GM18517 (cell line): ENCODE results near the gene WNK2.

Experiments used
- ATAC-seq: cut with Tn5 transposase; IDR thresholded peaks from one replicate; pipeline ENCODE4 v1.9.1; 2021; ENCODE audit warnings: mild to moderate bottlenecking, moderate library complexity; ENCODE audit not compliant: unreplicated experiment

WNK2 gene

DNA sequence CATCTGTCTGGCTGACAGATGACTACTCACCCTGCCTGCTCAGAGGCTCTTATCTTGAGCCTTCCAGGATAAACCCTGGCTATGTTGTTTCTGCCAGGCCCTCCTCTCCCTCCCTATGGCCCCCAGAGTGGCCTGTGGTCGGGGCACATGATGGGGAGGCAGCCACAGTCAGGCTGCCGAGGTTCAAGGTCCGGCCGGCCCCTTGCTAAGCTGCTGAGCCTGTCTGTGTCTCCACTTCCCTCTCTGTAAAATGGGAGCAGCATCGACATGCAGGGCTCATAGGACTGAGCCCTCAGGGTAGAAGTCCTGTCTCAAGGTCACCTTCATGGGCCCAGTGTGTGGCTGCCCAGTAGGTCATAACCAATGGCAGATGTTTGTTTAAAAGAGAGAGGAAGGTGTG is 28.5 kb downstream of the WNK2 start:
- ATAC-seq: no peak

GRCh38 chr9:93216073-93216365 is 32.1 kb downstream of the WNK2 start:
- ATAC-seq: no peak

DNA sequence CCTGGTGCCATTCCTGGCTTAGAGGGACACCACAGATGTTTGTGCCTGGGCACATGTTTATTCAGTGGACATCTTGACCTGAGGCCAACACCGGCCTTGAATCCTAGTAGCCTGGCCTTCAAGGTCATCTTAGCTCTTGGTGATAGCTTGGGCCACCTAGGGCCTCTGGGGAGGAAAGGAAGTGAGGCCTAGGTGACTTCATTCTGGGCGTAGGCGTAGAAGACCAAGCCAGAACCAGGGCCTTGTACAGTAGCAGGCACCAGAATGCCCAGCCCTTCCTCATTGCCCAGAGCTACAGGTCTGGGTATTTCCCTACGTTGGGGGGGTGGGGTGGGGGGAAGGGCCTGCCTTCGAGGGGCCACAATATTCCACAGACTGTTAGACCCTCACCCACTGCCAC is 33.8 kb downstream of the WNK2 start:
- ATAC-seq: no peak

DNA sequence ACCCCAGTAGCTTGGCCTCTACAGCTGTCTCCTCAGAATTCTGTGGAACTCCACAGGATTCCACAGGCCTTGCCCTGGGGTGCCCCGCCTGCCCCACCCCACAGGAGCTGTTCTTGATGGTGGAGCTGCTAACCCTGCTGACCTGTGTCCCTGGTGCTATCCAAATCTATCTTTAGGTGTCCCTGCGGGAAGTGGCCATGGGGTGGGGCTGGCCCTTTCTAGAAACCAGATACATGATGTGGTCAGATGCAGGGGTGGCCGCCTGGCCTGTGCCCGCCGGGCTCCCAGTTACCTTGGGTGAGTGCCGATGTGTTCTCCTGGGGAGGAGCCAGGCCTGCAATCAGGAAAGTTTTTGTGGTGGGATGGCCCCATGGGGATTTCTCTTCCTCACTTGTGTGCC is 34.2 kb downstream of the WNK2 start:
- ATAC-seq: no peak

GRCh38 chr9:93218671-93219420 is 34.9 kb downstream of the WNK2 start:
- no peak for ATAC-seq

GRCh38 chr9:93219692-93220091 is 35.8 kb downstream of the WNK2 start:
- no peak for ATAC-seq

DNA sequence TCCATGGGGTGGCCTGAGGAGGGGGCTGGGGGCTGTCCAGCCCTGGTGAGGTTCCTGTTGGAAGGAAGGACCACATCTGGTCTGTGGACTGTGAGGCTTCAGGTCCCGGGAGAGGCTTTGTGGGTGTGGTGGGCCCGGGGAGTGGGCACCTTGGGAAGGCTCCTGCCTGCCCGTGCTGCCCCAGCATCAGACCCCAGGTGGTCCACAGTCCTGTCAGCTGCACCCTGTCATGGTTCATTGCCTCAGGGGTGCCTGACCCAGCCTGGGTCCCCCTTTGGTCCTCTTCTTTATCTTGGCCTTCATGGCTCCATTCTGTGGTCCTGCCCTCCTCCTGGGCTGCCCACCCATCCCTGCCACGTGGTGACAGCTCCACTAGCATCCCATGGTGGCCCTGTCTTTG is 36.7 kb downstream of the WNK2 start:
- no peak for ATAC-seq

GRCh38 chr9:93221044-93221443 is 37.1 kb downstream of the WNK2 start:
- ATAC-seq: no peak

DNA sequence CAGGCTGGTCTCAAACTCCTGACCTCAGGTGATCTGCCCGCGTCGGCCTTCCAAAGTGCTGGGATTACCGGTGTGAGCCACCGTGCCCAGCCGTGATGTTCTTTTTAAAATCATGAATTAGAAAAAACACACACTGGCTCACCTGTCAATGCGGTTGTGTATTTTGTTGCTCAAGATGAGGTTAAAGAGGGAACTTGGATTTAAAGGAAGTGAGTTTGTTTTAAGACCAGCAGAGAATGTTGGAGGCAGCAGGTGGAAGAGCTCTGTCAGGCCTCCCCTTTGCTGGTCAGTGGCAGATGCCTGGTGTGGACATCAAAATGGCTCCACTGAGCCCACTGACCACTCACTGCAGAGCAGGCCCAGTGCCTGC is 38.9 kb downstream of the WNK2 start:
- no peak for ATAC-seq

- no peak for ATAC-seq
These were observed 39.6 kb downstream of the WNK2 start for GRCh38 chr9:93223260-93224180.

- no peak for ATAC-seq
These were observed 40.7 kb downstream of the WNK2 start for GRCh38 chr9:93224591-93224990.

DNA sequence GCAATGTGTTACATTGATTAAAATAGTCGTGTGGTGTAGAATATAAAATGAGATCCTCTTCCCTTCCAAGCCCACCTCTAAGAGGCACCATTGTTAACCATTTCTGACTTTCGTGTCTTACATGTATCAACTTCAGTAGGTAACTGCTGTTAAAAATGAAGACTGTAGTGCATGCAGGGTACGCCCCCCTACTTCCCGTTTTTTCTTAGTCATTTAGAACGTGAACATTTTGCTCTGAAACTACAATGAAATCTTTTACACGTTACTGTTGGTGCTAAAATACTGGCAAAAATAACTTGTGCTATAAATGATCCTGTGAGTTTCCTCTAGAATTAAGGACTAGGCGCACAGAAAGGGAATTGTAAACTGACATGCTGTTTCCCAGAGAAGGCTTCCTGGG is 41.5 kb downstream of the WNK2 start:
- no peak for ATAC-seq

DNA sequence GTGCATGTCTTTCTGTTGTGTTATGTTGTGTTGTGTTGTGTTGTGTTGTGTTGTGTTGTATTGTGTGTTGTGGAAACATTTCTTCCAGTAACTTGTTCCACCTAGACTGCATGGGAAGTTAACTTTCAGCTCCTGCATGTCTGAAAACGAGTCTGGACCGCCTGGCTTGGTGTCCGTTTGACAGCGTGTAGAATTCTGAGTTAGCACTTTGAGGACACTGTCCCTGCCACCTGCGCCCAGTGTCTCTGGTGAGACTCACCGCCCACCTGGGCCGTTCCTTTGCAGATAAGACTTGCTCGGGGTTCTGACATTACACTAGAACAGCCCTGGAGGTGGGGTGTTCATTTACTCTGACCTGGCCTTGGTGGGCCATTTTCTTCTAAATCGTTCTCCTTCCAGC is 42.0 kb downstream of the WNK2 start:
- no peak for ATAC-seq

DNA sequence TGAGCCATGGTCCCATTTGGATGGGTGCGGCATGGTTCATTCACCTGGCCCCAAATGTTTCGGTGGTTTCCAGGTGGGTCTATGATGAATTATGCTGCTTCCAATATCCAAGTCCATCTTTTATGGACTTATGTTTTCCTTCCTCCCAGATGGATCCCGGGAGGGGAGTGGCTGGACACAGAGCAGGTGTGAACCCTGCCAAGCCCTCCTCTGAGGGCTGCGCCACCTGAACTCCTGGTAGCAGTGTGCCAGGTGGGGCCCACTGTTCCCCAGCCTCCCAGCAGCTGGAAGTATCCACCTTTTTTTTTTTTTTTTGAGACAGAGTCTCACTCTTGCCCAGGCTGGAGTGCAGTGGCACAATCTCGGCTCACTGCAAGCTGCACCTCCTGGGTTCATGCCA is 42.9 kb downstream of the WNK2 start:
- no peak for ATAC-seq

DNA sequence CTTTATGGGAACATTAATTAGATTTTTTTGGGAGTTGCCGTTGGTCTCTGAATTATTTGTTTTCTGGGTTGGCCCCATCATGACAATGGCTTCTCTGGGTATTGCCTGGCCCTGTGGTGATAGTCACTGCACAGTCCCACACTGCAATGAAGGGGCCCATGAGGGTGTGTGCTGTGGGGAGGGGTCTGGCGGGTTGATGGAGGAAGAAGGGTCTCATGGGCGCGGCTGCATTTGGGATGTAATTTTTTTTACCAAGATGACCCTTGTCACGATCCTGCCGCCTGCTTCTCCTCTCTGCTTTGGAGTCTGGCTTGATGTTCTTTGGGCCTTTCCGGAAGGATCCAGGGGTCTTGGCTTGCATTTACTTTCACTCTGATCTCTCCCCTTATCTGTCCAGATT is 44.1 kb downstream of the WNK2 start:
- no peak for ATAC-seq

GRCh38 chr9:93228453-93228852 is 44.5 kb downstream of the WNK2 start:
- ATAC-seq: no peak

GRCh38 chr9:93229636-93230035 is 45.7 kb downstream of the WNK2 start:
- ATAC-seq: no peak

DNA sequence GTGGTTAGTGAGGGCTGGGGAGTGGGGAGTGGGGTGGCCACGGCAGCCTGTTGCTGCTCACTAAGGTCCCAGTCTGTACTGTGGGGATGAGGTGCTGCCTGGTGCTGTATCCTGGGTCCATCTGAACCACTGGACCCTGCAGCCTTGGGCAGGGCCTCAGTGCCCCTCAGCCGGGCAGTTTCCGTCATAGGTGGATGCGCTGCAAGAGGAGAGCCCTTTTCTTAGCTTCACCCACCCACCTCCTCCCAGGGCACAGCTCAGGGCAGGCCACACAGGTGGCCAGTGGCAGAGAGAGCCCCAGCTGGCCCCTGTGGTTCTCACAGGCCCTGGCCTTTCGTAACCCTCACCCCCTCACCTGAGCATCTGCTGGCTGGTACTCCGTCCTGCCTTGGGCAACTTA is 46.2 kb downstream of the WNK2 start:
- ATAC-seq: no peak

DNA sequence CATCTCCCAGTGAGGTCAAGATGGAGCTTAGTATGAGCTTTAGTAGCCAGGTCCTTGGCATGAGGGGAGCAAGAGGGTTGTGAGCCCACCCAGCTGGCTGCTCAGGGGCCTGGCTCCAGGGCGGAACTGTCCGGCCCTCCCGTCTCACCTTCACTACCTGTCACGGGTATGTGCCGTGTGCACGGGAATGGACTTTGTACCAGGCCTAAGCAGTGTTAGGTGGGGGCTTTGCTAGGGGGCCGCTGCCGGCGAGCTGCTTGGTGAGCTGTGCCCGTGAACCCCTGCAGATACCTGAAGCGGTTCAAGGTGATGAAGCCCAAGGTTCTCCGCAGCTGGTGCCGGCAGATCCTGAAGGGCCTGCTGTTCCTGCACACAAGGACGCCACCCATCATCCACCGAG is 46.7 kb downstream of the WNK2 start:
- ATAC-seq: no peak

DNA sequence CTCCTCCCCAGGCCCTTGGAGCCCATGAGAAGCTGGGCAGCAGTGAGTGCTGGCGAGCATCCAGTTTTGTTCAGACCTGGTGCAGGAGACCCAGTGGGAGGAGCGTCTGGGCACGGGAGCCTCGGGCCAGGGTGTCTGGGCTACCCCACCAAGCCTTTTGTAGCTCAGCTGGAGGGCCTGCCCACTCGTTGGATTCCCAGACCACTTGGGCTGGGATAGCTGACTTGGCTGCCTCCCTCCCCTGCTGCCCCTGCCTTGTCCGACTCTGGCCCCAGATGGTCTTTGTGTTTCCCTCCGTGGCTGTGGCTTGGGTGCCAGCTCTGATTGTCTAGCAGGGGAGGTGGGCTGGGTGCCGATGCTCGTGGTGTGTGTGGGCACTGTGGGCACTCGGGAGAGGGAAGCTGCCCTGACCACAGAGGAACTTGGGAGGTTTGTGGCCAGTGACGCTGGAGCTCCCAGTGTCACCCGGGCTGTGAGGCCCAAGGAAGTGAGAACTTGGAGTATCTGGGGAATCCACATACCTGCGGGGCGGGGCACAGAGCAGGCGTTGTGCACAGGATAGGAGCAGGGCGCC is 47.3 kb downstream of the WNK2 start:
- ATAC-seq: no peak

- ATAC-seq: no peak
These were observed 47.8 kb downstream of the WNK2 start for GRCh38 chr9:93231716-93232115.

GRCh38 chr9:93232388-93232960 is 48.5 kb downstream of the WNK2 start:
- no peak for ATAC-seq
